H54 (cell line): ENCODE data around the gene DPH3.

Experiments used
- DNase-seq: peaks from one replicate; pipeline ENCODE4 v3.0.0; 2011; ENCODE audit warnings: low spot score, mixed read lengths; ENCODE audit not compliant: insufficient read length
- FAIRE-seq: peaks from 3 replicates; lab custom pipeline; 2011; peaks lifted over from hg19 to GRCh38; lab: Jason Lieb, UNC
- POLR2A ChIP-seq: IDR thresholded peaks from 2 replicates; pipeline ENCODE4 v1.6.1; 2011; ENCODE audit warnings: low read depth, mild to moderate bottlenecking, low read length

The DPH3 gene

GRCh38 chr3:16242177-16242576 lies 22.6 kb downstream of the DPH3 start:
- FAIRE-seq (no peak), DNase-seq (no peak)
- TF ChIP-seq POLR2A = no peak

- TF ChIP-seq POLR2A = no peak
- DNase-seq (no peak), FAIRE-seq (no peak)
Observed at GRCh38 chr3:16241225-16241624, 23.5 kb downstream of the DPH3 start.

- no peak for TF ChIP-seq POLR2A
- peak; percentile 46 for DNase-seq
- no peak for FAIRE-seq
Observed at GRCh38 chr3:16240229-16241023, 24.3 kb downstream of the DPH3 start.

- FAIRE-seq (no peak), DNase-seq (no peak)
- no peak for TF ChIP-seq POLR2A
Observed at GRCh38 chr3:16239780-16240179, 25.0 kb downstream of the DPH3 start.

GRCh38 chr3:16239086-16239770 lies 25.5 kb downstream of the DPH3 start:
- no peak for FAIRE-seq
- TF ChIP-seq POLR2A = no peak

GRCh38 chr3:16236856-16237393 lies 27.8 kb downstream of the DPH3 start:
- FAIRE-seq = no peak
- TF ChIP-seq POLR2A = no peak
- DNase-seq = no peak

More at GRCh38 chr3:16239086-16239770, 25.5 kb downstream of the DPH3 start:
- DNase-seq = no peak

- no peak for DNase-seq
- FAIRE-seq = no peak
- TF ChIP-seq POLR2A = no peak
Observed at GRCh38 chr3:16236030-16236639, 28.6 kb downstream of the DPH3 start.

GRCh38 chr3:16234281-16234680 lies 30.5 kb downstream of the DPH3 start:
- FAIRE-seq = no peak
- DNase-seq = no peak
- no peak for TF ChIP-seq POLR2A

- DNase-seq (no peak), FAIRE-seq (no peak)
- TF ChIP-seq POLR2A = no peak
Observed at GRCh38 chr3:16233806-16234205, 30.9 kb downstream of the DPH3 start.

GRCh38 chr3:16231983-16232382 lies 32.8 kb downstream of the DPH3 start:
- DNase-seq (no peak), FAIRE-seq (no peak)
- TF ChIP-seq POLR2A = no peak

GRCh38 chr3:16229681-16230080 lies 35.1 kb downstream of the DPH3 start:
- TF ChIP-seq POLR2A = no peak
- FAIRE-seq (no peak), DNase-seq (no peak)

- no peak for TF ChIP-seq POLR2A
- no peak for DNase-seq
- FAIRE-seq = no peak
Observed at GRCh38 chr3:16227566-16227965, 37.2 kb downstream of the DPH3 start.

- no peak for FAIRE-seq
- no peak for TF ChIP-seq POLR2A
- DNase-seq = no peak
Observed at GRCh38 chr3:16224325-16224724, 40.4 kb downstream of the DPH3 start.

GRCh38 chr3:16222547-16222946 lies 42.2 kb downstream of the DPH3 start:
- no peak for TF ChIP-seq POLR2A
- no peak for DNase-seq
- no peak for FAIRE-seq
